PFSK-1 (cell line): Measurements from ENCODE around the gene PAM16.

Source experiments
- FOXP2 ChIP-seq: optimal IDR thresholded peaks from 2 replicates; pipeline ENCODE3; 2011; ENCODE audit warnings: borderline replicate concordance, control low read depth, inconsistent platforms; ENCODE audit not compliant: insufficient read depth; ENCODE audit errors: extremely low read length, extremely low read depth
- POLR2AphosphoS5 ChIP-seq: IDR thresholded peaks from 2 replicates; pipeline ENCODE4 v1.6.1; 2012; ENCODE audit warnings: low read depth, mild to moderate bottlenecking, control low read depth, low read length, moderate library complexity
- SIN3A ChIP-seq: IDR thresholded peaks from 2 replicates; pipeline ENCODE4 v1.6.1; 2012; ENCODE audit warnings: mild to moderate bottlenecking, low read length, moderate library complexity, borderline replicate concordance; ENCODE audit not compliant: insufficient read depth
- TAF1 ChIP-seq: IDR thresholded peaks from 2 replicates; pipeline ENCODE4 v1.6.1; 2012; ENCODE audit warnings: low read length, control low read depth, borderline replicate concordance; ENCODE audit not compliant: insufficient read depth
- TF ChIP-seq, protein P1 (sequence below), 2 experiments: IDR thresholded peaks; 2 replicates each; pipeline versions ENCODE4 v1.6.1 to v1.8.0; 2011 to 2012; ENCODE audit warnings: low read depth in 2 of 2, low read length in 2 of 2, control low read depth in 1 of 2, inconsistent platforms in 1 of 2, mild to moderate bottlenecking in 1 of 2, moderate library complexity in 1 of 2; ENCODE audit not compliant: insufficient read depth in 1 of 2

PAM16 gene

DNA sequence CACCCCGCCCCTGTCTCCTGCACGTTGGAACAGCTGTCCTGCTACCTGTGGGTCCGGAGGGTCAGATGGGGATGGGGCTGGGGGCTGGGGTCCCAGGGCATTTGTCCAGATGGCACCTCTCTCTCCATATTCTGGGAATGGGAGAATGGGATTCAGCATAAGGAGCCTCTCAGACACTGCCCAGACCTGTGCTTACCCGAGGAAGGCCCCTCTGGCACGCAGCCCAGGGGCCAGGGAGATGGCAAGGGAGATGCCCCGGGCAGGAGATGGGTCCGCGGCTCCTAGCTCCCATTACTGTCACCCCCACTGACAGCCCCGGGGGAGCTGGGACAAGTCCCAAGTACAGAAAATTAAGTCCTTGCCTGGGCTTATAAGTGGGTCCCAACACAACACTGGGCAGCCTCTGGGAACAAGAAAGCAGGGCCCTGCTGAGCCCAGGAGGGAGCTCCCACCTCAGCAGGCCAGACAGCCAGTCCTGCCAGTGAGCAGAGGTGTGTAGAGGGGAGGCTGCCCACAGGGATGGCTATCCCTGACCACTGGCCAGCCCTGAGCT is 22.3 kb upstream of the PAM16 start:
- no peak for TF ChIP-seq POLR2AphosphoS5
- TF ChIP-seq SIN3A, result no peak
- no peak for TF ChIP-seq FOXP2
- no peak for TF ChIP-seq TAF1
- TF ChIP-seq, protein P1, sequence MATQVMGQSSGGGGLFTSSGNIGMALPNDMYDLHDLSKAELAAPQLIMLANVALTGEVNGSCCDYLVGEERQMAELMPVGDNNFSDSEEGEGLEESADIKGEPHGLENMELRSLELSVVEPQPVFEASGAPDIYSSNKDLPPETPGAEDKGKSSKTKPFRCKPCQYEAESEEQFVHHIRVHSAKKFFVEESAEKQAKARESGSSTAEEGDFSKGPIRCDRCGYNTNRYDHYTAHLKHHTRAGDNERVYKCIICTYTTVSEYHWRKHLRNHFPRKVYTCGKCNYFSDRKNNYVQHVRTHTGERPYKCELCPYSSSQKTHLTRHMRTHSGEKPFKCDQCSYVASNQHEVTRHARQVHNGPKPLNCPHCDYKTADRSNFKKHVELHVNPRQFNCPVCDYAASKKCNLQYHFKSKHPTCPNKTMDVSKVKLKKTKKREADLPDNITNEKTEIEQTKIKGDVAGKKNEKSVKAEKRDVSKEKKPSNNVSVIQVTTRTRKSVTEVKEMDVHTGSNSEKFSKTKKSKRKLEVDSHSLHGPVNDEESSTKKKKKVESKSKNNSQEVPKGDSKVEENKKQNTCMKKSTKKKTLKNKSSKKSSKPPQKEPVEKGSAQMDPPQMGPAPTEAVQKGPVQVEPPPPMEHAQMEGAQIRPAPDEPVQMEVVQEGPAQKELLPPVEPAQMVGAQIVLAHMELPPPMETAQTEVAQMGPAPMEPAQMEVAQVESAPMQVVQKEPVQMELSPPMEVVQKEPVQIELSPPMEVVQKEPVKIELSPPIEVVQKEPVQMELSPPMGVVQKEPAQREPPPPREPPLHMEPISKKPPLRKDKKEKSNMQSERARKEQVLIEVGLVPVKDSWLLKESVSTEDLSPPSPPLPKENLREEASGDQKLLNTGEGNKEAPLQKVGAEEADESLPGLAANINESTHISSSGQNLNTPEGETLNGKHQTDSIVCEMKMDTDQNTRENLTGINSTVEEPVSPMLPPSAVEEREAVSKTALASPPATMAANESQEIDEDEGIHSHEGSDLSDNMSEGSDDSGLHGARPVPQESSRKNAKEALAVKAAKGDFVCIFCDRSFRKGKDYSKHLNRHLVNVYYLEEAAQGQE (IDR thresholded peaks at IDR 0.05; ENCODE audit: insufficient read depth in 1 of 2, low read depth in 2 of 2, low read length in 2 of 2), result no peak

DNA sequence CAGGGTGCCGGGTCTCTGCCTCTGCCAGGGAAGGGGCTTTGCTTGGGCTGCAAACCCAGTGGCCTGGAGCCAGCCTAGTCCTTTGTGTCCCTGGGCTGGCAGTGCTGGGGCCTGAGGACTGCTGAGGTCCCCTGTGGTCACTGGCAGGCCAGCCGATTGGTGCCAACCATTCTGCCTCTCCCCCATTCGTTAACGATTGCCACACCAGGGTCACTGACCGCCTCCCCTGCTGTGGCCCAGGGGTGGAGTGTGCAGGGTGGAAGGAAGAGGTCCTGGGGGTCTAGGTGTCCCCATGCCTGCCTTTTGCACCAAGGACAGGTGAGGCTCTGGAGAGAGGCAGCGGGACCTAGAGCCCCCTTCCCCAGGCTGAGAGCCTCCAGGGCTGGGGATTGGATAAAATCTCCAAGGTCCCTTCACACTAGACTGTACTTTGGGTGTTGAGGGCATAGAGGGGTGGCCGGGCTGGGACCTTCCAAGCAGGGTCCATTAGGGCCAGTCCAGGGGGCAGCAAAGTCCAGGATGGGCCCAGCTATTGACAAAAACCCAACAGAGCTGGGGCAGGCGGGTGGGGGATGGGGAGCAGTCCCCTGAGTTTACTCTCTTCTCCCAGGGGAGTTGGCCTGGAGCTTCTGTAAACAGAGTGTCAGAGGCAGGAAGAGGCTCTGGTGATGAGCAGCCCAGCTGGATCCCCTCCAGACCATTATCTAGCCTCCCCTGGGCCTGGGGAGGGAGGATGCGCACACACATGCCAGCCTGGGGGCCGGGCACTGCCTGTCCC is 21.6 kb upstream of the PAM16 start:
- TF ChIP-seq POLR2AphosphoS5, result no peak
- no peak for TF ChIP-seq SIN3A
- TF ChIP-seq FOXP2, result no peak
- no peak for TF ChIP-seq TAF1
- TF ChIP-seq, protein P1 (IDR thresholded peaks at IDR 0.05; ENCODE audit: insufficient read depth in 1 of 2, low read depth in 2 of 2, low read length in 2 of 2), result no peak

DNA sequence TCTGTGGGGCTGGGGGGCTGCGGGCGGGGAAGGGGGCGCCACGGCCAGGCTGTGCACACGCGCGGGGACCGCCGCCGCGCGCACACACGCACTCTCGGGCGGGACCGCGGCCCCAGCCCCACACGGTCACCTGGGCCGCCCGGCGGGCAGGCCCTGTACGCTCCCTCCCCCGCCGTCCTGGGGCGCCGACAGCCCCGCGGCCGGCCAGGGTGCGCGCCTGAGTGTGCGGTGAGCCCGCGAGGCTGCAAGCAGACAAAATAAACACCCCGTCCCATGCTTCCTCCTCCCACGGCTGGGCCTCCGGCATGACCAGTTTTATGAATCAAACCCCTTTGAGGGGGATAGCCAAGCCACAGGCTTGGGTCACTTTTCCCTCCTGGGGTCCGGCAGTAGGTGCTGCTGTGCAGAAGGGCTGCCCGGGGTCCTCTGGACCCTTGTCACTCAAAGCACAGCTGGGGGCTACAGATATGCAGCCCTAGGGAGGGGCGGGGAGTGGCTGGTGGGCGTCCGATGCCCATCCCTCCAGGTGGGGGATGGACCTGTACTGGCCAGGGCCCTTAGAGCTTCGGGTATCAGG is 21.0 kb upstream of the PAM16 start:
- TF ChIP-seq POLR2AphosphoS5 (no peak; the same call in 1 of the 2 replicates), TAF1 (no peak), SIN3A (no peak; the same call in 1 of the 2 replicates), FOXP2 (no peak)
- TF ChIP-seq, protein P1 (IDR thresholded peaks at IDR 0.05; ENCODE audit: insufficient read depth in 1 of 2, low read depth in 2 of 2, low read length in 2 of 2), result no peak

DNA sequence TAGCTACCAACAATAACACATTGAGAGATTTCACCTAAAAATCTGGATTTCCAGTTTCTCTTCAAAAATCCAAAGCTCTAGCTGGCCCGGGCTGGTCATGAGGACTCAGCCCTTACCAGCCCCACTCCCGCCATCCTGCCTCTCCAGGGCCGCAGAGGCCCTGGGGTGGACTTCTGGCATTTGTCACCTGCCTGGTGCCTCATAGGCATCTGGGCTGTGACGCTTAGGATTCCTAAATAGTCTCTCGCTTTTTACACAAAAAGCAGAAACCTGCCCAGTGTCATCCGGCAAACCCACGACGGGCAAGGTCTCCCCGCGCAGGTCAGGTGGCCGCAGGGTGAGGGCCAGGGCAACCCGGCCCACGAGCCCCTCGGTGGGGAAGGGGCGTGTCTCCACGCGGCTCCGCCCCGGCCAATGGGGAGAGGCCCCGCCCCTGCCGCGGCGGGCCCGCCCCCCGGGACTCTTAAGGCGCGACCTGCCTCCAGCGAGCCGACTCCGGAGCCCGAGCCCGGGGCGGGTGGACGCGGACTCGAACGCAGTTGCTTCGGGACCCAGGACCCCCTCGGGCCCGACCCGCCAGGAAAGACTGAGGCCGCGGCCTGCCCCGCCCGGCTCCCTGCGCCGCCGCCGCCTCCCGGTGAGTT is 20.4 kb upstream of the PAM16 start, which contains the start of gene VASN:
VASN (plus strand) TSS at position 492 of the 644 bp plus-strand sequence. CDS start 9,030 bp downstream, outside the sequence.
- TF ChIP-seq POLR2AphosphoS5 (peak; percentile 90), SIN3A (no peak; the same call in 1 of the 2 replicates), TAF1 (peak; percentile 82; the same call in 1 of the 2 replicates), FOXP2 (no peak)
- TF ChIP-seq, protein P1 (IDR thresholded peaks at IDR 0.05; ENCODE audit: insufficient read depth in 1 of 2, low read depth in 2 of 2, low read length in 2 of 2), result 0 out of 4 replicates have a peak, but pooled peaks of 1 of the 2 experiments have one; percentile 22
